GM23338 (cell line): ENCODE results near the gene MPIG6B. TPM values are rescaled to one million over a fixed set of nuclear protein-coding genes. Genes with fewer than 3 reads are reported as not detected.

Experiments used
- ATAC-seq: fragments of 200-7000 bp; cut with Tn5 transposase; 3 replicates; pipeline ENCODE4 v1.9.1; 2020
- DNase-seq: peaks from one replicate; pipeline ENCODE4 v3.0.0-alpha.2; 2015; ENCODE audit warnings: low spot score
- H2AFZ ChIP-seq: fragments of 200-600 bp; sonication (generic); 2 replicates; pipeline ENCODE4 v1.8.0; 2016; ENCODE audit warnings: antibody characterized with exemption, mild to moderate bottlenecking, moderate library complexity
- H3F3A ChIP-seq: fragments of 200-600 bp; sonication (generic); replicated peaks from 2 replicates; pipeline ENCODE4 v1.8.0; 2017; ENCODE audit warnings: antibody characterized with exemption, mixed run types, low read depth
- H3K27ac ChIP-seq: fragments of 200-600 bp; sonication (generic); 2 replicates; pipeline ENCODE4 v1.6.1; 2016; ENCODE audit warnings: low read depth
- H3K27me3 ChIP-seq: fragments of 200-600 bp; sonication (generic); 2 replicates; pipeline ENCODE4 v1.8.0; 2016; ENCODE audit warnings: mild to moderate bottlenecking, mixed run types, moderate library complexity; ENCODE audit not compliant: insufficient read depth
- H3K36me3 ChIP-seq: fragments of 200-600 bp; sonication (generic); 2 replicates; pipeline ENCODE4 v1.8.0; 2016; ENCODE audit warnings: mild to moderate bottlenecking; ENCODE audit not compliant: insufficient read depth
- H3K4me1 ChIP-seq: fragments of 200-600 bp; sonication (generic); 2 replicates; pipeline ENCODE4 v1.8.0; 2016; ENCODE audit warnings: mild to moderate bottlenecking, moderate library complexity; ENCODE audit not compliant: insufficient read depth
- H3K4me2 ChIP-seq: fragments of 200-600 bp; sonication (generic); 2 replicates; pipeline ENCODE4 v1.7.1; 2017; ENCODE audit warnings: mixed run types
- H3K4me3 ChIP-seq: fragments of 200-600 bp; sonication (generic); 2 replicates; pipeline ENCODE4 v1.6.1; 2016; ENCODE audit warnings: mixed run types
- H3K79me2 ChIP-seq: fragments of 200-600 bp; sonication (generic); replicated peaks from 2 replicates; pipeline ENCODE4 v1.8.0; 2017; ENCODE audit warnings: mild to moderate bottlenecking; ENCODE audit not compliant: insufficient read depth
- H3K9me2 ChIP-seq: fragments of 200-600 bp; sonication (generic); 2 replicates; pipeline ENCODE4 v1.8.0; 2017; ENCODE audit not compliant: insufficient read depth
- H4K20me1 ChIP-seq: fragments of 200-600 bp; sonication (generic); replicated peaks from 2 replicates; pipeline ENCODE4 v1.8.0; 2017; ENCODE audit warnings: mild to moderate bottlenecking; ENCODE audit not compliant: insufficient read depth
- H3K27ac Mint-ChIP-seq: 2 replicates; pipeline ENCODE4 v1.8.0; 2020; ENCODE audit warnings: inconsistent platforms, mild to moderate bottlenecking, moderate library complexity, mixed read lengths
- H3K27me3 Mint-ChIP-seq: 3 replicates; pipeline ENCODE4 v1.8.0; 2022; ENCODE audit warnings: low read depth, mild to moderate bottlenecking, moderate library complexity, mixed read lengths, inconsistent platforms; ENCODE audit not compliant: insufficient read depth, poor library complexity
- H3K36me3 Mint-ChIP-seq: 3 replicates; pipeline ENCODE4 v1.8.0; 2021; ENCODE audit warnings: low read depth, mild to moderate bottlenecking, inconsistent platforms, moderate library complexity, mixed read lengths
- H3K4me1 Mint-ChIP-seq: 3 replicates; pipeline ENCODE4 v1.8.0; 2020; ENCODE audit warnings: mild to moderate bottlenecking, inconsistent platforms, mixed read lengths
- H3K4me3 Mint-ChIP-seq: 3 replicates; pipeline ENCODE4 v1.8.0; 2021; ENCODE audit warnings: moderate library complexity, mild to moderate bottlenecking, inconsistent platforms, mixed read lengths
- H3K9me3 Mint-ChIP-seq: 3 replicates; pipeline ENCODE4 v1.8.0; 2020; ENCODE audit warnings: moderate library complexity, mild to moderate bottlenecking, inconsistent platforms, mixed read lengths
- CREB1 ChIP-seq: fragments of 250-450 bp; sonication (Bioruptor Pico); IDR thresholded peaks from 2 replicates; pipeline ENCODE4 v1.5.0; 2020; ENCODE audit warnings: low read depth, mild to moderate bottlenecking, moderate library complexity
- EZH2 ChIP-seq: fragments of 200-600 bp; sonication (generic); IDR thresholded peaks from one replicate; pipeline ENCODE4 v1.8.0; 2017; ENCODE audit warnings: antibody characterized with exemption, mild to moderate bottlenecking, low read depth; ENCODE audit not compliant: unreplicated experiment
- EZH2phosphoT487 ChIP-seq: fragments of 200-600 bp; sonication (generic); IDR thresholded peaks from one replicate; pipeline ENCODE4 v1.8.1; 2018; ENCODE audit warnings: antibody characterized with exemption; ENCODE audit not compliant: unreplicated experiment
- JUNB ChIP-seq: IDR thresholded peaks from one replicate; pipeline ENCODE4 v1.6.1; 2016; ENCODE audit warnings: antibody characterized with exemption; ENCODE audit not compliant: unreplicated experiment
- NANOG ChIP-seq: IDR thresholded peaks from 2 replicates; pipeline ENCODE4 v1.6.1; 2016; ENCODE audit warnings: antibody characterized with exemption, borderline replicate concordance
- POLR2AphosphoS5 ChIP-seq: IDR thresholded peaks from 2 replicates; pipeline ENCODE4 v1.6.1; 2016; ENCODE audit warnings: antibody characterized with exemption, low read depth
- STAT1 ChIP-seq: IDR thresholded peaks from one replicate; pipeline ENCODE4 v1.6.1; 2016; ENCODE audit warnings: antibody characterized with exemption; ENCODE audit not compliant: unreplicated experiment
- ZNF114 ChIP-seq: fragments of 250-450 bp; sonication (Bioruptor Pico); IDR thresholded peaks from 2 replicates; pipeline ENCODE4 v1.5.0; 2020; ENCODE audit warnings: mild to moderate bottlenecking, moderate library complexity
- ZNF331 ChIP-seq: fragments of 250-450 bp; sonication (Bioruptor Pico); IDR thresholded peaks from 2 replicates; pipeline ENCODE4 v1.5.0; 2020; ENCODE audit warnings: low read depth, mild to moderate bottlenecking, moderate library complexity
- polyA plus RNA-seq: library from polyadenylated mRNA; unstranded; fragments of >200 nt; fragmentation: Nextera tagmentation; extraction: Ambion mirVana; gene quantifications from 2 replicates; pipeline ENCODE4 v1.2.1, GENCODE V29; 2016
- total RNA-seq: library from RNA; depleted of rRNA; stranded (reverse); fragments of >200 nt; shearing (Covaris generic); gene quantifications from 2 replicates; pipeline ENCODE4 v1.2.3, GENCODE V29; 2014
- TF ChIP-seq, protein P1 (sequence below): IDR thresholded peaks from 2 replicates; pipeline ENCODE4 v1.6.1; 2016; ENCODE audit warnings: antibody characterized with exemption
- TF ChIP-seq, protein P2 (sequence below): fragments of 250-450 bp; sonication (Bioruptor Pico); IDR thresholded peaks from 2 replicates; pipeline ENCODE4 v1.5.0; 2020; ENCODE audit warnings: mild to moderate bottlenecking, moderate library complexity
- TF ChIP-seq, protein P3 (sequence below): IDR thresholded peaks from one replicate; pipeline ENCODE4 v1.6.1; 2018; ENCODE audit warnings: antibody characterized with exemption; ENCODE audit not compliant: unreplicated experiment
- TF ChIP-seq, protein P4 (sequence below), 2 experiments: fragments of 200-600 bp in 1 of 2; sonication (generic) in 1 of 2; conservative IDR thresholded peaks; 2 replicates each; pipeline versions ENCODE4 v1.5.1 to v1.6.1; 2016 to 2017; ENCODE audit warnings: antibody characterized with exemption in 2 of 2, low read depth in 2 of 2, mild to moderate bottlenecking in 2 of 2, moderate library complexity in 1 of 2

Gene MPIG6B
- total and polyA plus RNA-seq, 2 experiments from 2014 or later: 0.13 TPM; not detected in 1

DNA sequence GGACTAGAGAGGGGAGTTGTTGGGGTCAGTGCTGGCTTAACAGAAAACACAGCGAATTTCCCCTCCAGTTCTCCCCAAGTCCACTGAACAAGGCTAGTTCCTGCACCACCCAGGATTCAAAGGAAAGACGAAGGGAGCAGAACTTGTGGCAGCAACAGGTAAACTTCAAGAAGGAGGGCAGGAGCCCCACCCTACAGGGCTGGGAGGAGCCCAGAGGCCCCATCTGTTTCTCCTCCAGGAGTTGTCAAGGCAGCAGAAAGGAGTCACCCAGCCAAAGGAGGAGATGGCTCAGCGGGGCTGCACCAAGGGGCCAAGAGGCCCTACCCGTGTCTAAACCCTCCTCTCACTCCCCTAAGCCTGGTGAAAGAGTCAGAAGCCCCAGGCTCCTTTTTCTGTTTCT, 41.0 kb downstream of the MPIG6B start:
- no peak overlapping the region for H3K27ac ChIP-seq

More for the DNA sequence above, 41.0 kb downstream of the MPIG6B start:
- no peaks in the 10 kb centered on the region for H3K36me3 ChIP-seq
- Mint-ChIP-seq H3K36me3 (peaks cover 18% of the 10 kb centered on the region), H3K27me3 (peaks cover 15% of the 10 kb centered on the region), H3K4me3 (no peak overlapping the region), H3K27ac (no peak overlapping the region), H3K4me1 (peaks cover 24% of the 10 kb centered on the region), H3K9me3 (no peaks in the 10 kb centered on the region; the same call in 2 of the 3 replicates)
- H3K27me3 ChIP-seq: no peaks in the 10 kb centered on the region
- no peaks in the 10 kb centered on the region for H3K9me2 ChIP-seq
- ATAC-seq: no peak
- TF ChIP-seq STAT1 (no peak), EZH2phosphoT487 (no peak), EZH2 (no peak), ZNF331 (CRISPR knock-in tag) (no peak), ZNF114 (CRISPR knock-in tag) (no peak), JUNB (no peak), POLR2AphosphoS5 (no peak), NANOG (no peak), CREB1 (CRISPR knock-in tag) (no peak)
- TF ChIP-seq, protein P1, sequence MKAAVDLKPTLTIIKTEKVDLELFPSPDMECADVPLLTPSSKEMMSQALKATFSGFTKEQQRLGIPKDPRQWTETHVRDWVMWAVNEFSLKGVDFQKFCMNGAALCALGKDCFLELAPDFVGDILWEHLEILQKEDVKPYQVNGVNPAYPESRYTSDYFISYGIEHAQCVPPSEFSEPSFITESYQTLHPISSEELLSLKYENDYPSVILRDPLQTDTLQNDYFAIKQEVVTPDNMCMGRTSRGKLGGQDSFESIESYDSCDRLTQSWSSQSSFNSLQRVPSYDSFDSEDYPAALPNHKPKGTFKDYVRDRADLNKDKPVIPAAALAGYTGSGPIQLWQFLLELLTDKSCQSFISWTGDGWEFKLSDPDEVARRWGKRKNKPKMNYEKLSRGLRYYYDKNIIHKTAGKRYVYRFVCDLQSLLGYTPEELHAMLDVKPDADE: no peak
- TF ChIP-seq, protein P2, sequence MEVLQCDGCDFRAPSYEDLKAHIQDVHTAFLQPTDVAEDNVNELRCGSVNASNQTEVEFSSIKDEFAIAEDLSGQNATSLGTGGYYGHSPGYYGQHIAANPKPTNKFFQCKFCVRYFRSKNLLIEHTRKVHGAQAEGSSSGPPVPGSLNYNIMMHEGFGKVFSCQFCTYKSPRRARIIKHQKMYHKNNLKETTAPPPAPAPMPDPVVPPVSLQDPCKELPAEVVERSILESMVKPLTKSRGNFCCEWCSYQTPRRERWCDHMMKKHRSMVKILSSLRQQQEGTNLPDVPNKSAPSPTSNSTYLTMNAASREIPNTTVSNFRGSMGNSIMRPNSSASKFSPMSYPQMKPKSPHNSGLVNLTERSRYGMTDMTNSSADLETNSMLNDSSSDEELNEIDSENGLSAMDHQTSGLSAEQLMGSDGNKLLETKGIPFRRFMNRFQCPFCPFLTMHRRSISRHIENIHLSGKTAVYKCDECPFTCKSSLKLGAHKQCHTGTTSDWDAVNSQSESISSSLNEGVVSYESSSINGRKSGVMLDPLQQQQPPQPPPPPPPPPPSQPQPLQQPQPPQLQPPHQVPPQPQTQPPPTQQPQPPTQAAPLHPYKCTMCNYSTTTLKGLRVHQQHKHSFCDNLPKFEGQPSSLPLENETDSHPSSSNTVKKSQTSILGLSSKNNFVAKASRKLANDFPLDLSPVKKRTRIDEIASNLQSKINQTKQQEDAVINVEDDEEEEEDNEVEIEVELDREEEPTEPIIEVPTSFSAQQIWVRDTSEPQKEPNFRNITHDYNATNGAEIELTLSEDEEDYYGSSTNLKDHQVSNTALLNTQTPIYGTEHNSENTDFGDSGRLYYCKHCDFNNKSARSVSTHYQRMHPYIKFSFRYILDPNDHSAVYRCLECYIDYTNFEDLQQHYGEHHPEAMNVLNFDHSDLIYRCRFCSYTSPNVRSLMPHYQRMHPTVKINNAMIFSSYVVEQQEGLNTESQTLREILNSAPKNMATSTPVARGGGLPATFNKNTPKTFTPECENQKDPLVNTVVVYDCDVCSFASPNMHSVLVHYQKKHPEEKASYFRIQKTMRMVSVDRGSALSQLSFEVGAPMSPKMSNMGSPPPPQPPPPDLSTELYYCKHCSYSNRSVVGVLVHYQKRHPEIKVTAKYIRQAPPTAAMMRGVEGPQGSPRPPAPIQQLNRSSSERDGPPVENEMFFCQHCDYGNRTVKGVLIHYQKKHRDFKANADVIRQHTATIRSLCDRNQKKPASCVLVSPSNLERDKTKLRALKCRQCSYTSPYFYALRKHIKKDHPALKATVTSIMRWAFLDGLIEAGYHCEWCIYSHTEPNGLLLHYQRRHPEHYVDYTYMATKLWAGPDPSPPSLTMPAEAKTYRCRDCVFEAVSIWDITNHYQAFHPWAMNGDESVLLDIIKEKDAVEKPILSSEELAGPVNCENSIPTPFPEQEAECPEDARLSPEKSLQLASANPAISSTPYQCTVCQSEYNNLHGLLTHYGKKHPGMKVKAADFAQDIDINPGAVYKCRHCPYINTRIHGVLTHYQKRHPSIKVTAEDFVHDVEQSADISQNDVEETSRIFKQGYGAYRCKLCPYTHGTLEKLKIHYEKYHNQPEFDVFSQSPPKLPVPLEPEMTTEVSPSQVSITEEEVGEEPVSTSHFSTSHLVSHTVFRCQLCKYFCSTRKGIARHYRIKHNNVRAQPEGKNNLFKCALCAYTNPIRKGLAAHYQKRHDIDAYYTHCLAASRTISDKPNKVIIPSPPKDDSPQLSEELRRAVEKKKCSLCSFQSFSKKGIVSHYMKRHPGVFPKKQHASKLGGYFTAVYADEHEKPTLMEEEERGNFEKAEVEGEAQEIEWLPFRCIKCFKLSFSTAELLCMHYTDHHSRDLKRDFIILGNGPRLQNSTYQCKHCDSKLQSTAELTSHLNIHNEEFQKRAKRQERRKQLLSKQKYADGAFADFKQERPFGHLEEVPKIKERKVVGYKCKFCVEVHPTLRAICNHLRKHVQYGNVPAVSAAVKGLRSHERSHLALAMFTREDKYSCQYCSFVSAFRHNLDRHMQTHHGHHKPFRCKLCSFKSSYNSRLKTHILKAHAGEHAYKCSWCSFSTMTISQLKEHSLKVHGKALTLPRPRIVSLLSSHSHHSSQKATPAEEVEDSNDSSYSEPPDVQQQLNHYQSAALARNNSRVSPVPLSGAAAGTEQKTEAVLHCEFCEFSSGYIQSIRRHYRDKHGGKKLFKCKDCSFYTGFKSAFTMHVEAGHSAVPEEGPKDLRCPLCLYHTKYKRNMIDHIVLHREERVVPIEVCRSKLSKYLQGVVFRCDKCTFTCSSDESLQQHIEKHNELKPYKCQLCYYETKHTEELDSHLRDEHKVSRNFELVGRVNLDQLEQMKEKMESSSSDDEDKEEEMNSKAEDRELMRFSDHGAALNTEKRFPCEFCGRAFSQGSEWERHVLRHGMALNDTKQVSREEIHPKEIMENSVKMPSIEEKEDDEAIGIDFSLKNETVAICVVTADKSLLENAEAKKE: no peak
- TF ChIP-seq, protein P3, sequence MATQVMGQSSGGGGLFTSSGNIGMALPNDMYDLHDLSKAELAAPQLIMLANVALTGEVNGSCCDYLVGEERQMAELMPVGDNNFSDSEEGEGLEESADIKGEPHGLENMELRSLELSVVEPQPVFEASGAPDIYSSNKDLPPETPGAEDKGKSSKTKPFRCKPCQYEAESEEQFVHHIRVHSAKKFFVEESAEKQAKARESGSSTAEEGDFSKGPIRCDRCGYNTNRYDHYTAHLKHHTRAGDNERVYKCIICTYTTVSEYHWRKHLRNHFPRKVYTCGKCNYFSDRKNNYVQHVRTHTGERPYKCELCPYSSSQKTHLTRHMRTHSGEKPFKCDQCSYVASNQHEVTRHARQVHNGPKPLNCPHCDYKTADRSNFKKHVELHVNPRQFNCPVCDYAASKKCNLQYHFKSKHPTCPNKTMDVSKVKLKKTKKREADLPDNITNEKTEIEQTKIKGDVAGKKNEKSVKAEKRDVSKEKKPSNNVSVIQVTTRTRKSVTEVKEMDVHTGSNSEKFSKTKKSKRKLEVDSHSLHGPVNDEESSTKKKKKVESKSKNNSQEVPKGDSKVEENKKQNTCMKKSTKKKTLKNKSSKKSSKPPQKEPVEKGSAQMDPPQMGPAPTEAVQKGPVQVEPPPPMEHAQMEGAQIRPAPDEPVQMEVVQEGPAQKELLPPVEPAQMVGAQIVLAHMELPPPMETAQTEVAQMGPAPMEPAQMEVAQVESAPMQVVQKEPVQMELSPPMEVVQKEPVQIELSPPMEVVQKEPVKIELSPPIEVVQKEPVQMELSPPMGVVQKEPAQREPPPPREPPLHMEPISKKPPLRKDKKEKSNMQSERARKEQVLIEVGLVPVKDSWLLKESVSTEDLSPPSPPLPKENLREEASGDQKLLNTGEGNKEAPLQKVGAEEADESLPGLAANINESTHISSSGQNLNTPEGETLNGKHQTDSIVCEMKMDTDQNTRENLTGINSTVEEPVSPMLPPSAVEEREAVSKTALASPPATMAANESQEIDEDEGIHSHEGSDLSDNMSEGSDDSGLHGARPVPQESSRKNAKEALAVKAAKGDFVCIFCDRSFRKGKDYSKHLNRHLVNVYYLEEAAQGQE: no peak
- TF ChIP-seq, protein P4, sequence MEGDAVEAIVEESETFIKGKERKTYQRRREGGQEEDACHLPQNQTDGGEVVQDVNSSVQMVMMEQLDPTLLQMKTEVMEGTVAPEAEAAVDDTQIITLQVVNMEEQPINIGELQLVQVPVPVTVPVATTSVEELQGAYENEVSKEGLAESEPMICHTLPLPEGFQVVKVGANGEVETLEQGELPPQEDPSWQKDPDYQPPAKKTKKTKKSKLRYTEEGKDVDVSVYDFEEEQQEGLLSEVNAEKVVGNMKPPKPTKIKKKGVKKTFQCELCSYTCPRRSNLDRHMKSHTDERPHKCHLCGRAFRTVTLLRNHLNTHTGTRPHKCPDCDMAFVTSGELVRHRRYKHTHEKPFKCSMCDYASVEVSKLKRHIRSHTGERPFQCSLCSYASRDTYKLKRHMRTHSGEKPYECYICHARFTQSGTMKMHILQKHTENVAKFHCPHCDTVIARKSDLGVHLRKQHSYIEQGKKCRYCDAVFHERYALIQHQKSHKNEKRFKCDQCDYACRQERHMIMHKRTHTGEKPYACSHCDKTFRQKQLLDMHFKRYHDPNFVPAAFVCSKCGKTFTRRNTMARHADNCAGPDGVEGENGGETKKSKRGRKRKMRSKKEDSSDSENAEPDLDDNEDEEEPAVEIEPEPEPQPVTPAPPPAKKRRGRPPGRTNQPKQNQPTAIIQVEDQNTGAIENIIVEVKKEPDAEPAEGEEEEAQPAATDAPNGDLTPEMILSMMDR (conservative IDR thresholded peaks at IDR 0.05; ENCODE audit: low read depth in 2 of 2): no peak
- no peak for DNase-seq
- H3K4me1 ChIP-seq: peaks cover 14% of the 10 kb centered on the region
- H3K4me3 ChIP-seq: no peak overlapping the region
- H3K4me2 ChIP-seq: no peak overlapping the region
- H4K20me1 ChIP-seq: no peaks in the 10 kb centered on the region
- H2AFZ ChIP-seq: no peak overlapping the region
- H3K79me2 ChIP-seq: no peaks in the 10 kb centered on the region
- H3F3A ChIP-seq: 0 out of 2 replicates have a peak, but pooled peaks cover 2% of the 10 kb centered on the region
